Middle frontal gyrus (tissue), 1 donor: ENCODE measurements around the gene HGF.
A peak's percentile ranks its signal among the peaks of the same experiment; 100 is the strongest.

Source experiments
- DNase-seq: peaks from one replicate; pipeline ENCODE4 v3.0.0-alpha.2; 2015; ENCODE audit warnings: low spot score; ENCODE audit errors: extremely low spot score

The HGF gene

DNA sequence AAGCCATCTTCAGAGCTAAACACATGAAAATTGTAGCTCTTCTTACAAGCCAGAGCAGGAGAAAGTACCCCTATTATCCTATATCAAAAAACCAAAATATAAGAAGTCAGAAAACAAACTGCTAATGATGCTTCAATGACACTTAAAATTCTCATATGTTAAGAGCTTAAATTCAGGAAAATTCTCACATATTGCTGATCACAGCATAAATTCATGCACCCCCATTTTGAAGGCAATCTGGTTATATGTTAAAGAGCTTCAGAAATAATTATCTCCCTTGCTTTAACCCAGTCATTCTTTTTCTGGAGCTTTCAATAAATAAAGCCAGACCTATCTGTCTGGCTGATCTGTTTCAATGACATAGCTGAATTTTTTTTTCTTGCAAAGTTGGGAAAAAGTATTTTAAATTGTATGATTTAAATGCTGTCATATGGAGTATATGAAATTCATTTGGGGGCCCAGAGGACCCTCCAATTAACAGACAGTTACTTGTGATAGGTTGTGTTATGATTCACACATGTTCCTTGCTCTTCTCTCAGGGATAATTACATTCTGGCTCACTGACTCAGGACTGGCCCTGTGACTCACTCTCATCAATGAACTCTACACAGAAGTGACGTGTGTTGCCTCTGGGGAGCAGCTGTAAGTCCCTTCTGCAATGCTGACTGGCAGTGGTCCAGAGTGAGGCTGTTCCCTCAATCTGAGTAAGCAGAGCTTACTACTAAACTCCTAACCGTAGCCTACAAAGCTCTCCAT, 85.2 kb downstream of the HGF start:
- peak; percentile 25 for DNase-seq

- DNase-seq, result no peak
These were observed 85.8 kb downstream of the HGF start for GRCh38 chr7:81684033-81684432.

DNA sequence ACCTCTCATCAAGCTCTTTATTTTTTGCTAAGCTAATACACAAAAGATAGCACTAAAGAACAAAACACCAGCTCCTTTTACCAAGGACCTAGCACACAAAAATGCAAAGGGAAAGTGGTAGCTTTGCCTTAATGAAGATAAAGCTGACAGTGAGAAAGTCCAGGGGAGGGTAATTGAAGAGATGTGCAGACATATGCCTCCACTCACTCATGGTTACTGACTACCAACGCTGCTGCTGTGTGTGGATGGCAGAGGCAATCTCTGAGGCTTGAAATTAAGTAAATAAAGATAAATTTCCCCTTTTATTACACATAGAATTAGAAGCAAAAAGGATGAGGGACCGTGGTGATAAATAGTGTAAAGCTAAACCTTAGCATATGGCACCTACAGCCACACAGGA, 87.0 kb downstream of the HGF start:
- DNase-seq, result no peak

GRCh38 chr7:81680120-81680519, 89.7 kb downstream of the HGF start:
- no peak for DNase-seq

- no peak for DNase-seq
These were observed 93.0 kb downstream of the HGF start for GRCh38 chr7:81676813-81677212.

- DNase-seq, result no peak
These were observed 93.6 kb downstream of the HGF start for GRCh38 chr7:81676105-81676811.

- DNase-seq, result no peak
These were observed 95.4 kb downstream of the HGF start for GRCh38 chr7:81674431-81674830.

DNA sequence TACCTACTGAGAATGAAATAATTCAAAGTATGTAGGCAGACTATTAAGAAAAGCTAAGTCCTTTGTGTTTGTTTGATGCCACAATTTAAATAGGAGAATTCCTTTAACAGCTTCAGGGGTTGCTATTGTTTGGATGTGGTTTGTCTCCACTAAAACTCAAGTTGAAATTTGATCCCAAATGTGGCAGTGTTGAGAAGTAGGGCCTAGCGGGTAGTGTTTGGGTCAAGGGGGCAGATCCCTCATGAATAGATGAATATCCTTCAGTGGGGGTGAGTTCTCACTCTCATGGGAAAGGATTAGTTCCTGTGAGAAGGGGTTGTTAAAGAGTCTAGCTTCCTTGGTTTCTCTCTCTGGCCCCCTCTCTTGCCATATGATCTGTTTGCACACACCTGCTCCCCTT, 97.0 kb downstream of the HGF start:
- no peak for DNase-seq

GRCh38 chr7:81669476-81670105, 100.3 kb downstream of the HGF start:
- no peak for DNase-seq

DNA sequence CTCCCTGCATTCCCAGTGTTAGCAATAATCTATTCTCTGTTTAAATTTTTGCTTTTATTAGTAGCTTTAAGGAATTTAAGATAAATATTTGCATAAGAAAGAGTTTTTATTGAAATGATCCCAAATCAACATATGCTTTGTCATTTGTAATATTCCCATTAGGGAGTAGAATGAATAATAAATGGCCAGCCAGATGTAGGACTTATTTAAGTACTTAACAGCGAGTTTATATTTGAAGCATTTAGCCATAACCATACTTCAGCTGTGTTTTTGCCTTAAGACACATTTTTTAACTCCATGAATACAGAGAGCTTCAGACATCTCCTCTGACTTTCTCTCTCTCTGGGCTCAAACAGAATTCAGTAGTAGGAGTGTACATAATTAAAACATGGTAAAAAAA, 103.6 kb downstream of the HGF start:
- DNase-seq, result no peak

GRCh38 chr7:81665236-81665635, 104.6 kb downstream of the HGF start:
- DNase-seq, result no peak

DNA sequence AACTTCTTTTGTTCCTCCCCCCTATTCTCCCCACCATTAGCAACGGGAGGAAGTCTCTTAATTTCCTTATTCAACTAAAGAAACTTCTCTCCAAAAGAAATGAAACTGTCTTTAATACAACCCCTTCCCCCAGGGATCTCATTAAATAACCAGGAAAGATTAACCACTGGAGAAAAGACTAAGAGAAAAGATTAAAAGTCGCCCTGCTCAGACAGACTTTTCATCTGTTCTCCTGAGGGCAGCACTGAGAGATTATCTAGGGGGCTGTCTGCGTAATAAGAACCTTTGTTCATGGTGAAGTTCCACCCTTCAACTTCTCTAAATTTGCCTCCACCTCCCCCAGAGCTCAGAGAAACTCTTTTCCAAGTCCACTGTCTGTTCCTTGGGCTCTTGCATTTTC, 105.5 kb downstream of the HGF start:
- no peak for DNase-seq

GRCh38 chr7:81662531-81662930, 107.3 kb downstream of the HGF start:
- no peak for DNase-seq

GRCh38 chr7:81659697-81660395, 110.0 kb downstream of the HGF start:
- no peak for DNase-seq

DNA sequence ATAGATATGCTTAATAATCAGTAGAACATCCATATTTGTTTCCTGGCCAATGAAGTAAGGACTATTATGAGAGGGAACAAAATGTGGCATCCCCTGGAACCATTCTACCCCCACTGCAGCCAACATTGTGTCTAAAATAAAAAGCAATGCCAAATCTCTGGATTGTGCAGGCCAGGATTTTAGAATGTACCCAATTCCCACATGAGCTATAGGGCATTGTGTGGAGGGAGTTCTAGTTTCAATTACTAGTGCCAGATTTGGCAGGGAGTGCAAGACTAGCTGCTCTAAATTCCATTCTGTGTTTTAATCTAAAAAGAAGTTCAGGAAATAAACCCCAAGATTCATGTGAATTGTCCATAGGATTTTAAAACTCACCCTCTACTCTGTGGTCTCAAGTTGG, 112.3 kb downstream of the HGF start:
- DNase-seq, result no peak

DNA sequence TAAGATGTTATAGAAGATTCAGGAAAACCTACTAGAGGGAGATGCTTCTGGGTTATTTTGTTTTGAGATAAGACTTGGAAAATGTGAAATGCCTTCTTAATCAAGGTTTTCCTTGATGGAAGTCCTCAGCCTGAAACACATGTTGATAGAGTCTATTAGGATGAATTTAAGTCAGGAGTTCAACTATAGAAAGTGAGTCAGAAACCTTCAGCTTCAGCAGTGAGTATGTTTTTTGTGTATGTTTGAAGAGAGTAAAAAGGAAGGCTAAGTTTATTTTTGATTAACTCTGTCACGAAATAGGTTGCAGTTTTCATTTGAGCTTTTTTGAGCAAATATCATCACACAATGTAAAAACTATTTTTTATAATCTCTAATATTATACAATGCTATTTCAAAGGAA, 114.6 kb downstream of the HGF start:
- no peak for DNase-seq

DNA sequence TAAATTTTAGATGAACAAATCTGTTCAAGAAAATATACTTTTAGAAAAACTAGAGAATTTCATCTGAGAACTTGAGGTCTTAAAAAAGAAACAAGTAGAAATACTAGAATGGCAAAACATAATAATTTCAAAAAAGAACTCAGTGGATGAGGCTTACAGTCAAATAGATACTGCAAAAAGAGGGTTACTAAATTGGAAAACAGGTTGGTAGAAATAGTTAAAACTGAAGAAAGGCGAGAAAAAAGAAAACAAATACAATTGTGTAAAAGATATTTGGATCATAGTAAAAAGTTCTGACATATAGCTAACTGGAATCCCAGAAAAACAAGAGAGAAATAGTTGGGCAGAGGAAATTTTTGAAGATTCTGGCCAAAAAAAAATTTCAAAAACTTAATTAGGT, 117.6 kb downstream of the HGF start:
- no peak for DNase-seq
